HG03469 (cell line): ENCODE data around the gene MAP1LC3B.

Experiments
- ATAC-seq: cut with Tn5 transposase; IDR thresholded peaks from one replicate; pipeline ENCODE4 v1.9.1; 2021; ENCODE audit warnings: mild to moderate bottlenecking, moderate library complexity, moderate number of reproducible peaks; ENCODE audit not compliant: unreplicated experiment

MAP1LC3B gene

GRCh38 chr16:87425941-87426340 is 33.8 kb downstream of the MAP1LC3B start:
- ATAC-seq: no peak

DNA sequence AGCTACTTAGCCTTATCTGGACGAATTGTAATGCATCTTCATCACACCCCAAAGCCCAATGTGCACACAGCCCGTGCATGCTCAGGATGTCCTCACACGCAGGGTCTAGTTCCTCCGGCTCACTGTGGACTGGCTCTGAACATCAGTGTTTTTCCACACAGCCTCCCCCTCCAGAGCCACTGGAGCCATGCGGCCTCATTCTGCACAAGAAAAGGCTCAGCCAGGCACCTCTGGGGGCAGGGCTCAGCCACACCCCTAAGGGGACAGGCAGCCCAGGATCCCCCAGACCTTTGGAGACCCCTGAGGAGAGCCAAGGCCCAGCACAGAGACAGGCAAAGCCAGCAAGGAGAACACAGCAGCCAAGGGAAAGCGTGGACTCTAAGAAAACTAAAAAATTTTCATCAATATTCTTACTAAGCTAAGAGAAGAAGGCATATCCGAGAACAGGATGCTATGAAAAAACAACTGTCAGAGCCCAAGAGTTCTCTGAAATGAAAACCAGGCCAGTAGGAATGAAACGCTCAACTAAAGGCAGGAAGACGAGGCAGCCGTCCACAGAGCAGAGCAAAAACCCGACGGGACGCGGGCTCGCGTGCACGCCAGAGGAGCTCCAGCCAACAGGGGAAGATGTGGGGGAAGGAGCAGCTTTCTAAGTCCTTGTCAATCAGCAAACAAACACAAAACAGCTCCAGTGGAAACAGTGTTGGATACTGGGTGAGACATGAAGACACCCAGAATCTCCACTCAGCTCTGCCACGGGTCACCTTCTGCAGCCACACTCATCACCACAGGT is 34.5 kb downstream of the MAP1LC3B start:
- ATAC-seq: no peak

DNA sequence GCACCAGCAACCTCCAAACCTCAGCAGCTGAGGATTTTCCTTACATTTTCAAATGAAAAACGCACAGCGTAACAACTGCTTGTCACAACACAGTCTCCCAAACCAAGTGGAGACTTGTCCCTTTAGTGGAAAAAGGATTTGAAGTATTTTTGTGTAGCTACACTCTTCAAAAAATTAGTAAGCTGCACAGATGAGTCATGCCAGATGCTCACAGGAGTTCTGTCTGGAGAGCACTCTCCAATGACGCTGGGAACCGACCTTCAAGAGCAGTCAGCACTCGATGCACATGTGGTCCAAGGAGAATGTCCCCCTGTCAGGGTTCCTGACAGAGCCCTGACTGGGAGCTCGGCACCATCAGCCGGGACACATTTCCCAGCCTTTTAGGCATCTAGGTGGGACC is 39.8 kb downstream of the MAP1LC3B start:
- ATAC-seq: no peak

- no peak for ATAC-seq
Measured at GRCh38 chr16:87432330-87432915, 40.3 kb downstream of the MAP1LC3B start.

DNA sequence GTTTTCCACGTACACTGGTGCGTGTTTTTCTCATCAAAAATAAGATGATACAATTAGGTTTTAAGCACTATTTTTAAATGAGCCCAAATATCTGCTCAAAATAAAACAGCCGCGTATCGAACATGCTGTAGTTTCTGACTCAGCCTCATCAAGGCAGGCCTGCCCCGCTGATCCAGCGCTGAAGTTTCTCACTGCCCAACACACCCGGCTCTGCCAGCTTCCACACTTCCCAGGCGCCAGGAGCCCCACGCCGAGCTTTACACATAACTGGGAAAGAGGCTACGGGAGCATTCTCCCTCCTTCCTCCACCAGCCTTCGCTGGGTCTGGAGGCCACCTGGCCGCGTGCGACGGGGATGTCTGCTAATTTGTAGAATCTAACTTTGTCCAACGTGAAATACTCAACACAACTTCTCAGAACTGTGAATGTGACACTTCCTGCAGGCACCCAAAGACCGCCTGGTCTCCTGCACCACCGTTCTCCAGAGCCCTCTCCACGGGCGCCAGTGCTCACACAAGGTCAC is 42.1 kb downstream of the MAP1LC3B start:
- no peak for ATAC-seq

GRCh38 chr16:87435372-87436224 is 43.5 kb downstream of the MAP1LC3B start:
- no peak for ATAC-seq

DNA sequence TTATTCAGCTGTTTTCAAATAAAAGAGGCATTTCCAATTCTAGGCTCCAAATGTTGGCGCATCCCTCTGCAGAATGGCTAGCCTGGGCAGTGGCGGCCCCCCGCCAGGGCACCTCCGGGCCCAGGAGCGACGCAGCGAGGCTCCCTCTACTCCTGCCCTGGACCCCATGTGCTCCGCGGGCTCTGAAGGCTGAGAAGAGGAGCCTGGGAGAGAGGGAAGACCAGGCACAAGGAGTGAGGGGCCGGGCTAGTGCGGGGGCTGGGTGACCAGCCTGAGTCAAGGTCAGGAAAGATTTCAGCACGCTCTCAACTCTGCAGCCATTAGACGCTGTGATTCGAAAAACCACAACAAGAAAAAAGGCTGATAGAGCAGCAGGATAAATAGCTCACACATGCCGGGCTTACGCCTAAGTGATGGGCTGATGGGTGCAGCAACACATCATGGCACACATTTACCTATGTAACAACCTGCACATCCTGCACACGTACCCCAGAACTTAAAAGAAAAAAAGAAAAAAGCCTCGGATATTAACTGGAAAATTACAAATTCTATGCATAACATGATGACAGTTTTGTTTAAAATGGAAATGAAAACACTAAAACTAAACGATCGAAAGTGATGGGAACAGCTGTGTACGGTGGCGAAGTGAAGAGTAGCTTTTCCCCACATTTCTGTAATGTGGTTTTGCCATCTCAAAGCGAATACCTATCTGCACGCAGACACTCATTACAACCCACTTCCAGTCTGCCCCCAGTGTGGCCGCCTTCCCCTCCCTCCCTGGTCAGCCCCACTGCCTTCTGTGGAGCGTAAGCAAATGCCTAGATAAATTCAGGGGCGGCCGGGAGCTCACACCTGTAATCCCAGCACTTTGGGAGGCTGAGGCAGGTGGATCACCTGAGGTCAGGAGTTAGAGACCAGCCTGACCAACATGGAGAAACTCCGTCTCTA is 44.4 kb downstream of the MAP1LC3B start:
- ATAC-seq: no peak

- ATAC-seq: no peak
Measured at GRCh38 chr16:87437327-87437726, 45.2 kb downstream of the MAP1LC3B start.

DNA sequence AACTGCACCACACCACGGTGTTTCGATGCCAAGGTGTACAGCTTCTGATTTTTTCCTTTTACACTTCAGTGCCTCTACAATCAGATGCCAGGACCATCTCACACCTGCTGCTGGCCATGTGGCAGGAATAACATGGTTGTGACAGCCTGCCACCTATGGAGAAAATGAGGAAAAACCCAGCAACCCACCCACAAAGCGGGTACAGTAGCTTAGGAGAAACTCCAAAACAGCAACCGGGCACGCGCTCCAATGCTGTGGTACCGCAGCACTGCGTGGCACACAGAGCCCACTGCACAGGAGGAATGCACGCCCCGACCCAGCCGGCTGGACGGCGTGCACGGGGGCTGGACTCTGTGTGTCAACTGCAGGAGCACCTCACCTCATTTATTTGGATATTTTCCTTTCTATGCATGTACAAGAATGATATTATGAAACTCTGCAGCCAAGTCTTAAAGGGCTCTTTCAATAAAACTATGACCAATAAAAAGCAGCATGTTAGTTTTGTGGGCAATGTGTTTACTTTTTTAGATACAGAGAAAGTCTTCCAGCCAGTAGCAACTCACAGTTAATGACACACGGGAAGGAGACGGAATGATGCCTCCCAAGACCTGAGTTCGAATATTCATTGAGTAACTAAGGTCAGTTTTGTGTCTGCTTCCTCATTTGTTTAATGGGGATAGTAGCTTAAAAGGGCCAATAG is 45.9 kb downstream of the MAP1LC3B start:
- ATAC-seq: no peak

GRCh38 chr16:87438611-87438985 is 46.5 kb downstream of the MAP1LC3B start:
- ATAC-seq: no peak

GRCh38 chr16:87439926-87440325 is 47.8 kb downstream of the MAP1LC3B start:
- no peak for ATAC-seq

DNA sequence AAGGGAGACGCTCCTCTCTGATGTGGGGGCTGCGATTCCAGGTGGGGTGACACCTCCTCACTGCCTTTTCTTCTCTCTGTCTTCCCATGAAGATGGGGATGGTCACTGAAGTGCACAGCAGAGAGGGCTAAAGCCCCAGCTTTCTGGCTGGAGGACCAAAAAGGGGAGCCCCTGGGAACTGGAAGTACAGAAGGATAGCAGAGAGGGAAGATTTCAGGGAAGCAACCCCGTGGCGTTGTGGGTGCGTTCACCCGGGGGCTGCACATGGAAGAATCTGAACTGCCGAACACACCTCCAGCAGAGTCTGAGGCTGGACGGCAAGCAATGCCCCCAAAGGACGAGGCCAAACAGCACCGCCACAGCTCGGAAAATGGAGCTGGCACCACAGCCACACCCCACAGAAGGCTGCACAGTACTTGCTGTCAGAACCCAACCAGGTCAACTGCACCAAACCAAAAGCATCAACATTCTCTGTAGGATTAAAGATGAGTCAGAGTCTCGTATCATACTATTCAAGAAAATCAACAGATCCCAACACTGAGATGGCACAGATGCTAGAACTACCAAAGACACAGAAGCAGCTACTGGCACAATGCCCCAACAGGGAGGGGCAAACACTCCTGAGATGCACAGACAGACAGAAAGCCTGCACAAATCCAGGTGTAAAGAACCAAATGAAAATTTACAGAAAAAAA is 49.9 kb downstream of the MAP1LC3B start:
- ATAC-seq: no peak

DNA sequence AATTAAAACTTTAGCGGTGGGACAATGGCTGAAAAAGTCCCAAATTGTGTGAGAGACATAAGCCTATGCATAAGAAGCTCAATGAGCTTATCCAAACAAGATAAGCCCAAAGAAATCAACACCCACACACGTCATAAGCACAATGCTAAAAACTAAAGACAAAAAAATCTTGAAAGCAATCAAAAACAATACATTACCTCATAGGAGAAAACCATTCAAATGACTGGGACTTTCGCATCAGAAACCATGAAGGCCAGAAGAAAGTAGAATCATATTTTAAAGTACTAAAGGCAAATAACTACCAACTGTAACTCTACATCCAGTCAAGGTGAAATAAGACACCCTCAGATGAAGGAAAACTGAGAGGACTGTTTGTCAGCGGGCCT is 50.4 kb downstream of the MAP1LC3B start:
- ATAC-seq: no peak

DNA sequence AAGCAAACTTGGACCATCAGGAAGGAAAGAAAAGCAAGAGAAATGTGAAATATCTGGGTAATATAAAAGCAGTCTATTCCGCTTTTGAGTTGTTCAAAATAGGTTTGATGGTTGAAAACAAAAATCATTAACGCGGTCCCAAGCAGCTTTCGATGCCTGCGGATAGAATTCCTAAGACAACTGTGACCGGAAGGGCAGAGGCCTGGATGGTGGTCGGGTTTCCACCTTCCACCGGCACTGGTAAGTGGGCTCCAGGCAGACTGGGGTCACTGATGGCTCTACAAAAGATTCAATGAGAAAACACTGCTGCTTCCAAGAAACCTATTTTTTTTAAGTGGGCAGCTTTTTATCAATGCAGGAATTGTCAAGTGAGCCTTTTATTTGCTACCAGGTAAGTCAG is 50.9 kb downstream of the MAP1LC3B start:
- ATAC-seq: no peak

GRCh38 chr16:87443964-87444363 is 51.8 kb downstream of the MAP1LC3B start:
- ATAC-seq: no peak

- no peak for ATAC-seq
Measured at GRCh38 chr16:87445486-87445885, 53.4 kb downstream of the MAP1LC3B start.

DNA sequence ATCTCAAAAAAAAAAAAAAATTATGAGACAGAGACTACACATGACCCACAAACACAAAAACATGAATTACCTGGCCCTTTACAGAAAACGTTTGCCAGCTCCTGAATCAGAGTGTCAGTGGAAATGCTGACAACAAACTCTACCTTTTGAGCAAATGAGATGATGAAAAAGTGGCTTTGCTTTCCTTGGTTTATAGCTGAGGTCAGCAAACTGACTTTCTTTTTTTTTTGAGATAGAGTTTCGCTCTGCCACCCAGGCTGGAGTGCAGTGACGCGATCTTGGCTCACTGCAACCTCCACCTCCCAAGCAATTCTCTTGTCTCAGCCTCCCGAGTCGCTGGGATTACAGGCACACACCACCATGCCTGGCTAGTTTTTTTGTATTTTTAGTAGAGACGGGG is 54.3 kb downstream of the MAP1LC3B start:
- no peak for ATAC-seq

DNA sequence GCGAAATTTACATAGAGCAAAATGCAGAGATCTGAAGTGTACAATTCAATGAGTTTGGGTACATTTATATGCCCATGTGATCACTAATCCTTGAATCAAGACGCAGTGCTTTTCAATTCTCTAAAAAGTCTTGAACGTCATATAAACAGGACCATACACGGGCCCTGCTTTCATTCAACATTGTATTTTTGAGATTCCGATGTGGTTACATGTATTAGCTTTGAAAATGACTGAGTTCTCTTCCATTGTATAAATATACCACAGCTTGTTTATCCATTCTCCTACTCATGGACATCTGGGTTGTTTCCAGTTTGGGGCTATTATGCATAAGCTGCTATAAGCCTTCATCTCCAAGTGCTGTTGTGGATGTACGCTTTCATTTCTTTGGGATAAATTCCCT is 55.2 kb downstream of the MAP1LC3B start:
- no peak for ATAC-seq

- no peak for ATAC-seq
Measured at GRCh38 chr16:87448866-87449265, 56.7 kb downstream of the MAP1LC3B start.
